Activated T-cell treated with anti-CD3 and anti-CD28 coated beads, Interleukin-2, amount 50 U/mL, for 72 hours (primary cell): ENCODE measurements around the gene CEP63. TPM values are rescaled to one million over a fixed set of nuclear protein-coding genes. Genes with fewer than 3 reads are reported as not detected.

Experiments
- total RNA-seq, 2 donors: library from RNA; stranded (reverse); gene quantifications; one replicate each; pipeline ENCODE4 v1.2.3, GENCODE V29; 2022

The CEP63 gene
- total RNA-seq, 2 donors from 2014 or later, result 25.1 to 33.6 TPM

Other genes starting within 250 kb of the CEP63 start
- 10 to 100 TPM; 18.1 to 23.5 TPM for gene RYK, start 235.2 kb upstream of the CEP63 start, total RNA-seq
- under 1 TPM in 1 of 2 donors, not detected in 1; 0.07 TPM for gene AMOTL2, start 111.6 kb upstream of the CEP63 start, total RNA-seq
- gene ANAPC13, start 72 bp upstream of the CEP63 start, total RNA-seq, result 10 to 100 TPM; 40.0 to 47.6 TPM
- gene KY, start 165.0 kb downstream of the CEP63 start, total RNA-seq, result not detected